HG03442 (cell line): Measurements from ENCODE around the gene RDH8.

ENCODE experiments used
- ATAC-seq: cut with Tn5 transposase; IDR thresholded peaks from one replicate; pipeline ENCODE4 v1.9.1; 2021; ENCODE audit warnings: mild to moderate bottlenecking, moderate library complexity; ENCODE audit not compliant: unreplicated experiment

Gene RDH8

GRCh38 chr19:10013316-10013715, at the start of gene RDH8:
RDH8 (plus strand) TSS chr19:10013483; CDS start chr19:10013498, 15 bp downstream.
- no peak for ATAC-seq

GRCh38 chr19:9966024-9966423, 47.3 kb upstream of the RDH8 start:
- ATAC-seq, result no peak

GRCh38 chr19:9966448-9966847, 46.8 kb upstream of the RDH8 start:
- ATAC-seq, result no peak

GRCh38 chr19:9967326-9967725, 46.0 kb upstream of the RDH8 start:
- no peak for ATAC-seq

- ATAC-seq, result no peak
These were observed 44.2 kb upstream of the RDH8 start for GRCh38 chr19:9968820-9969687.

- no peak for ATAC-seq
These were observed 43.7 kb upstream of the RDH8 start for GRCh38 chr19:9969688-9969975.

GRCh38 chr19:9970481-9970880, 42.8 kb upstream of the RDH8 start:
- ATAC-seq, result no peak

- no peak for ATAC-seq
These were observed 42.0 kb upstream of the RDH8 start for GRCh38 chr19:9971166-9971897.

GRCh38 chr19:9972103-9972502, 41.2 kb upstream of the RDH8 start:
- no peak for ATAC-seq

- ATAC-seq, result no peak
These were observed 31.6 kb upstream of the RDH8 start for GRCh38 chr19:9981406-9982260.

- ATAC-seq, result no peak
These were observed 26.4 kb upstream of the RDH8 start for GRCh38 chr19:9986787-9987281.

GRCh38 chr19:9989504-9989903, 23.8 kb upstream of the RDH8 start:
- ATAC-seq, result no peak

GRCh38 chr19:9991425-9992191, 21.7 kb upstream of the RDH8 start:
- no peak for ATAC-seq

GRCh38 chr19:9995084-9995483, 18.2 kb upstream of the RDH8 start:
- ATAC-seq, result no peak

GRCh38 chr19:9995999-9996398, 17.3 kb upstream of the RDH8 start:
- no peak for ATAC-seq

GRCh38 chr19:9996541-9996940, 16.7 kb upstream of the RDH8 start:
- no peak for ATAC-seq

- no peak for ATAC-seq
These were observed 13.0 kb upstream of the RDH8 start for GRCh38 chr19:10000171-10000826.

- ATAC-seq, result no peak
These were observed 11.4 kb upstream of the RDH8 start for GRCh38 chr19:10001899-10002298.

- ATAC-seq, result no peak
These were observed 10.0 kb upstream of the RDH8 start for GRCh38 chr19:10003271-10003670.

GRCh38 chr19:10004617-10005016, 8.7 kb upstream of the RDH8 start:
- no peak for ATAC-seq
